Smooth muscle cell (in vitro differentiated cells): ENCODE results near the gene CCDC78. TPM values are rescaled to one million over a fixed set of nuclear protein-coding genes. Genes with fewer than 3 reads are reported as not detected.
A peak's percentile ranks its signal among the peaks of the same experiment; 100 is the strongest.

ENCODE experiments used
- DNase-seq: peaks from one replicate; lab custom pipeline; 2025; ENCODE audit not compliant: unreplicated experiment; lab: John Stamatoyannopoulos, UW
- H2AFZ ChIP-seq: fragments of 200-600 bp; sonication (generic); 2 replicates; pipeline ENCODE4 v1.6.0; 2016; ENCODE audit warnings: antibody characterized with exemption, low read depth, mild to moderate bottlenecking
- H3F3A ChIP-seq: fragments of 200-600 bp; sonication (generic); 2 replicates; pipeline ENCODE4 v1.6.0; 2017; ENCODE audit warnings: antibody characterized with exemption, low read depth
- H3K27ac ChIP-seq: fragments of 200-600 bp; sonication (generic); 2 replicates; pipeline ENCODE4 v1.5.1; 2016; ENCODE audit warnings: low read depth, mild to moderate bottlenecking
- H3K27me3 ChIP-seq: fragments of 200-600 bp; sonication (generic); 2 replicates; pipeline ENCODE4 v1.6.1; 2016; ENCODE audit warnings: low read depth, mild to moderate bottlenecking
- H3K36me3 ChIP-seq: fragments of 200-600 bp; sonication (generic); 2 replicates; pipeline ENCODE4 v1.5.1; 2016; ENCODE audit warnings: low read depth
- H3K4me1 ChIP-seq: fragments of 200-600 bp; sonication (generic); 2 replicates; pipeline ENCODE4 v1.5.1; 2016; ENCODE audit warnings: low read depth
- H3K4me2 ChIP-seq: fragments of 200-600 bp; sonication (generic); 2 replicates; pipeline ENCODE4 v1.6.0; 2016; ENCODE audit warnings: mild to moderate bottlenecking
- H3K4me3 ChIP-seq: fragments of 200-600 bp; sonication (generic); 2 replicates; pipeline ENCODE4 v1.5.1; 2016; ENCODE audit warnings: mild to moderate bottlenecking
- H3K79me2 ChIP-seq: fragments of 200-600 bp; sonication (generic); 2 replicates; pipeline ENCODE4 v1.6.0; 2016; ENCODE audit warnings: low read depth, mild to moderate bottlenecking
- H3K9ac ChIP-seq: fragments of 200-600 bp; sonication (generic); 2 replicates; pipeline ENCODE4 v1.6.0; 2016; ENCODE audit warnings: low read depth
- H3K9me3 ChIP-seq: fragments of 200-600 bp; sonication (generic); replicated peaks from 2 replicates; pipeline ENCODE4 v1.5.1; 2016; ENCODE audit warnings: low read depth
- H4K20me1 ChIP-seq: fragments of 200-600 bp; sonication (generic); 2 replicates; pipeline ENCODE4 v1.6.0; 2016; ENCODE audit warnings: low read depth
- CTCF ChIP-seq: fragments of 200-600 bp; sonication (generic); IDR thresholded peaks from 2 replicates; pipeline ENCODE4 v1.5.1; 2017; ENCODE audit warnings: borderline replicate concordance, mild to moderate bottlenecking, antibody characterized with exemption; ENCODE audit not compliant: insufficient read depth, poor library complexity, severe bottlenecking
- WGBS: methylation state at CpG from one replicate; pipeline ENCODE4 v1.1.7; 2016; ENCODE audit warnings: low lambda C conversion rate; 5-methylcytosine and 5-hydroxymethylcytosine counted together
- polyA plus RNA-seq: library from polyadenylated mRNA; unstranded; fragments of >200 nt; fragmentation: Nextera tagmentation; extraction: Ambion mirVana; gene quantifications from 2 replicates; pipeline ENCODE4 v1.2.1, GENCODE V29; 2016
- total RNA-seq: library from RNA; depleted of rRNA; stranded (reverse); fragments of >200 nt; gene quantifications from 2 replicates; pipeline ENCODE4 v1.2.3, GENCODE V29; 2014

CCDC78 gene
- total and polyA plus RNA-seq, 2 experiments from 2014 or later = 2.8 to 3.4 TPM

GRCh38 chr16:711548-712320 lies 14.5 kb downstream of the CCDC78 start:
- H3K4me3 ChIP-seq = no peak overlapping the region
- H3K27ac ChIP-seq = no peak overlapping the region
- peaks cover 13% of the 10 kb centered on the region for H3K4me1 ChIP-seq
- H3K9me3 ChIP-seq = no peaks in the 10 kb centered on the region
- H3F3A ChIP-seq = no peaks in the 10 kb centered on the region
- H3K27me3 ChIP-seq = peaks cover 26% of the 10 kb centered on the region
- peak; percentile 32 for DNase-seq
- TF ChIP-seq CTCF = peak; percentile 95
- H3K4me2 ChIP-seq = no peak overlapping the region
- H2AFZ ChIP-seq = no peak overlapping the region
- no peak overlapping the region for H3K9ac ChIP-seq
- 21% methylated on average over 25 of the region's 25 CpGs for WGBS
- no peaks in the 10 kb centered on the region for H3K36me3 ChIP-seq
- peaks cover 8% of the 10 kb centered on the region for H4K20me1 ChIP-seq
- no peaks in the 10 kb centered on the region for H3K79me2 ChIP-seq

DNA sequence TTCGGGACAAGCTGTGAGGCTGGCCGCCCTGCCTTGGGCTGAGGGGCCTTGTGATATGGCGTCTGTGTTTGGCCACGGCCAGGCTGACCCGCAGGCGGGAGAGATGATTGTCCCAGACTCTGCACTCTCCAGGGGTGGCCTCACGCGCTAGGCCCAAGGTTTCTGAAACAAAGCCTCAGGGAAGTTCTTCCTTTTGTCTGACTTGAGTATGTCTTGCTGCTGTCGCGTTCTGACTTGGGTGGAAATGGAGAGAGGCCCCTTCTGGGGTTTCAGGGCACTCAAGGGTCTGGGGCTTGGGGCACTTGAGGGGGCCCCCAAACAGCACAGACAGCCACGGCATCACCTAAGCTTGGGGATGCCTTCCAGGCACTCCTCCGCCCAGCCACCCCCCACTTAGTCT lies 15.2 kb downstream of the CCDC78 start:
- Histone ChIP-seq H3K4me1 (peaks cover 8% of the 10 kb centered on the region), H3K4me2 (no peak overlapping the region), H2AFZ (no peak overlapping the region), H3K9ac (no peak overlapping the region), H4K20me1 (peaks cover 4% of the 10 kb centered on the region), H3K27ac (no peak overlapping the region), H3F3A (no peaks in the 10 kb centered on the region), H3K36me3 (no peaks in the 10 kb centered on the region), H3K27me3 (peaks cover 33% of the 10 kb centered on the region), H3K4me3 (no peak overlapping the region), H3K79me2 (no peaks in the 10 kb centered on the region), H3K9me3 (no peaks in the 10 kb centered on the region)
- WGBS = 84% methylated on average over 12 of the region's 12 CpGs
- no peak for TF ChIP-seq CTCF
- no peak for DNase-seq

DNA sequence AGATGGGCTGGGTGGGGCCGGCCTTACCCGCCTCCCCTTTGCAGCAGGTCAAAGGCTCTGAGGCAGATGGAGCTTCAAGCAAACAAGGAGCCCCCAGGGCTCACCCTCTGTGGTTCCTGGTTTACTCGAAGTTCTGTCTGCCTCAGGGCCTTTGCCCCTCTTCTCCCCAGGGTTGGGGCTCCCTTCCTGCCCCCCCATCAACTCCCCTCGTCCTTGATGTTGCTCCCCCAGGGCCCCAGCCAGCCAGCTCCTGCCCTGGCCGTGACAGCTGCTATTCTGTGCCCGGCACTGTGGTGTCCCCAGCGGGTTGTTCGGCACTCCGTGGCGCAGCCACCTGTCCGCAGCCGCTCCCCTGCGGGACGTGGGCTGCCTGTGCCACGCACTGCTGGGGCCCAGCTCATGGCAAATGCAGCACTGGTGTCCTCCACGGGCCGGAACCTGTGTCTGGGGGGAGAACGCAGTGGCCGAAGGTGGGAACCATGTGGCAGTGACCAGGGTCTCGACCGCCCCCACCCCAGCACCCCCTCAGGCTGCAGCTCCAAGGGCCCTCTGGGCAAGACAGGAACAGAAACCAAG lies 15.7 kb downstream of the CCDC78 start:
- Histone ChIP-seq H3K9ac (no peak overlapping the region), H2AFZ (no peak overlapping the region), H3K9me3 (no peaks in the 10 kb centered on the region), H3K4me3 (no peak overlapping the region), H4K20me1 (no peaks in the 10 kb centered on the region), H3K79me2 (no peaks in the 10 kb centered on the region), H3K4me2 (no peak overlapping the region), H3F3A (no peaks in the 10 kb centered on the region), H3K4me1 (peaks cover 8% of the 10 kb centered on the region), H3K36me3 (no peaks in the 10 kb centered on the region), H3K27ac (no peak overlapping the region), H3K27me3 (peaks cover 35% of the 10 kb centered on the region)
- 88% methylated on average over 13 of the region's 21 CpGs for WGBS
- DNase-seq = no peak
- TF ChIP-seq CTCF = no peak
